ENCODE measurements around the gene COBLL1. TPM values are rescaled to one million over a fixed set of nuclear protein-coding genes. Genes with fewer than 3 reads are reported as not detected.
"Not testable (repeated sequence)": the region's sequence is repeated elsewhere in the genome, so short reads cannot be mapped to it uniquely, and the experiment has no call there.

Gene COBLL1
- polyA plus RNA-seq, 1 donor: 7.3 TPM

GRCh38 chr2:164752956-164753355 is 88.7 kb downstream of the COBLL1 start:
- DNase-seq: peak; percentile 45

GRCh38 chr2:164747783-164748433 is 93.7 kb downstream of the COBLL1 start:
- DNase-seq: no peak

- no peak for DNase-seq
Observed at GRCh38 chr2:164747140-164747539, 94.5 kb downstream of the COBLL1 start.

DNA sequence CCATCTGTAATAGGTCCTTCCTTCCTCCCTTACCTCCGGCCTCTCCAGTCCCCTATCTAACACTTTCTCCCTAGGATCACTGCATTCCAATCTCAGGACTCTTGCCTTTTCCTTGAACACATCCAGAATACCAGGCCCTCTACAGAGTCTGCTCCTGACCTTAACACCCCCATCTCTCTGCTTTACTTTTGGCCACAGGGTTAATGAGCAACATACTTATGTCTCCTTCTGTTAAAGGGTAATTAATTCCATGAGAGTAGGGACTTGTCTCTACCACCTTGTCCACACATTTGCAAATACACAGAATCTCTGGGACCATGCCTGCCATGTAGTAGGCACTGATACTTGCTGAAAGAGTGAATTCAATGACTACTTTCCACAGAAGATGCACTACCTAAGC is 94.9 kb downstream of the COBLL1 start:
- DNase-seq: no peak

GRCh38 chr2:164745012-164745797 is 96.4 kb downstream of the COBLL1 start:
- no peak for DNase-seq

GRCh38 chr2:164742738-164743317 is 98.8 kb downstream of the COBLL1 start:
- no peak for DNase-seq

DNA sequence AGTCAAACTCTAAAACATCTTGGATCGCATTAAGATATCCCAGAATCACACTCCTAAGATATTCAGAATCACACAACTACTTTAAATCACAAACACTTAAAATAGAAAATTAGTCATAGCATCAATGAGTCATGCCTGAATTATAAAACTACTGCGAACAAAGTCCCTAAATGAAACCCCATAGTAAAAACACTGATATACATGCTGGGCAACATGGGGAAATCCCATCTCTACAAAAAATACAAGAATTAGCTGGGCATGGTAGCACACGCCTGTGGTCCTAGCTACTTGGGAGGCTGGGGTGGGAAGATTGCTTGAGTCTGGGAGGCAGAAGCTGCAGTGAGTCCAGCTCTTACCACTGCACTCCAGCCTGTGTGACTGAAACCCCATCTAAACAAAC is 101.7 kb downstream of the COBLL1 start:
- DNase-seq: no peak

DNA sequence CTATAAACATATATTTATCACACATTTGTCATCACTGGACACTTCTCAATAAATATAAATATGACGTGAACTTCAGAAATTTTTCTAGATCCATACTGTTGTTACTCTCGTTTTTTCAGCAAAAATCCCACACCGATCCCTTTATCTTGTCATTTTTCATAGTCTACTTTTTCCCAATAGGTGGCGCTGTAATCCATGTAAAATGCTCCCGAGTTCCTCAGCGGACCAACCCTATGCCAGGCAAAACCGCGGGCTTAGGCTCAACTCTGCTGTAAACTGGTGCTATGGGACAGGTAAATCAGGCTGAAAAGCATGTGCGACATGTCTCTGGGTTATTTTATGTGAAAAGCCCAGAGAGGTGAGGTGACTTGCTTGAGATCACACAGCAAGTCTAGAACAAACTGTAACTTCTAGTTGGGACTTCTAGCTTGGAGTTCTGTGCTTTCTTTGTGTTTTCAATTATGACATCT is 104.0 kb downstream of the COBLL1 start:
- peak; percentile 57 for DNase-seq

GRCh38 chr2:164735309-164735919 is 106.2 kb downstream of the COBLL1 start:
- DNase-seq: no peak

DNA sequence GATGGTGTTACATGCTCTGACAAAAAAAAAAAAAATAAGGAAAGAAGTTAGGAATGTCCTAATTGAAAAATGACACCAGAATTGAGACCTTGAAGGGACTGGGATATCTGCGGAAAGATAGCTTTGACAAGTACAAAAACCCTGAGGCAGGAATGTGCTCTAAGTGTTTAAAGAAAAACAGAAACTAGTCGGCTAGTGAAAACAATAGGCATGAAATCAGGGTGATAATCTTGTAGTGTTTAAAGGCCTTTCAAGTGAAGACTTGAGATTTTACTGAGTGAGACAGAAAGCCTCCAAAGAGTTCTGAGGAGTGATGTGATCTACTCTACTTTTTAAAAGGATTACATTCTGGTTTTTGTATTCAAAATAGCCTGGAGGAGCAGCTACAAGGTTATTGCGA is 107.4 kb downstream of the COBLL1 start:
- no peak for DNase-seq

GRCh38 chr2:164725542-164725941 is 116.1 kb downstream of the COBLL1 start:
- DNase-seq: no peak

GRCh38 chr2:164722616-164723338 is 118.8 kb downstream of the COBLL1 start:
- DNase-seq: no peak

DNA sequence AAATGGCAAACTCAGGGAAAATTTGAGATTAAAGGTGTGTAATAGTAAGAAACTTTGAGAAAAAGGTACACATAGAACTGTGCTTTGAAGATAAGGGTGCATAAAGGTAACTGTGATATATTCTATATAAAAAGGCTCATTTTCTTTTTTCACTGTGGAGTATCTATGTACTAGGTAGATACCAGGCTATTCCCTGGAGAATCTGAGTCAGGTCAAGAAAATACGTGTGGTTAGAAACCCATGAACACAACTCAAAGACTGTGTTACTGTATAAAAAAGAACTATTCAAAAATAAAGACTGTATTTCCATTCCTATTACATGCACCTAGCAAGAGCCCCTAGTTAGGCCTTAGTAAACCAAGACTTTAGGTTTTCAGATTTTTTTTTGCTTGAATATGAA is 120.2 kb downstream of the COBLL1 start:
- no peak for DNase-seq

DNA sequence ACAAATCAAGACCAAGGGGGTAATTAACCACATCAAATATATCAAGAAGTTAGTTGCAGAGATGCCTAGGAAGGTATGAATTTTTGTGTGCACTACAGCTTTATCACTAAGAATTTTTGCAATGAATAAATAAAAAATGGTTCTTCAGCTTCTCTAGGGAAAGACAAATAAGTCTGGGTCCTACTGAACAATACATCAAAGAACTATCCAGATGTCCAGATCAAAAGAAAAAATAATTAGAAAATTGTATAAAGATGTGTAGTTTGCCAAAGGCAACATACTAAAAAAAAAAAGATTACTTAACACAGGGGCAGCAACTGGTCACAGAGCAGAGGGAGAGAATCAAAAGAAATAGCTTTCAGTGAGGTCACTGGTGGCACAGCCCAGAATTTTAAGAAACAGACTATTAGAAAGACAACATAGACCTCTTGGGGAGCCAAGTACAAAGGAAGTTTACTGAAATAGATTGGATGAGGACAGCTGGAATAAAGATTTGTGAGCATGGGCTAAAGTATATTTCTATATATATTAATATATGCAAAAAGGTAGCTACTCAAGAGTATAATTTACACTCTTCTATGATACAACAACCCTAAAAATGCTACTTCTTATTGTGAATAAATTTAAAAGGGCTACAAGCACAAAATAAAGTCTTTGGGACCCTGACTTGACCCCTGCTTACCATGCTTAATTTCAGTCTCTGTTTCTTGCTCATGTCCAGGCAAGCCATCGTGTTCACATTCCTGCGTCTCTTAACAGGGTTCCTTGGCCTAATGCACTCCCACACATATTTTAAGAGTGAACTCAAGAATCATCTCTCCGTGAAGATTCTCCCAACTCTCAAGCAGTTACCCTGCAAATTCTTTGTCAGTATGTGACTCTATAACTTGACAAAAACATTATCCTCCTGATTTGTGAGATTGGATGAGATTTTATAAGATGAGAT is 121.4 kb downstream of the COBLL1 start:
- DNase-seq: no peak

DNA sequence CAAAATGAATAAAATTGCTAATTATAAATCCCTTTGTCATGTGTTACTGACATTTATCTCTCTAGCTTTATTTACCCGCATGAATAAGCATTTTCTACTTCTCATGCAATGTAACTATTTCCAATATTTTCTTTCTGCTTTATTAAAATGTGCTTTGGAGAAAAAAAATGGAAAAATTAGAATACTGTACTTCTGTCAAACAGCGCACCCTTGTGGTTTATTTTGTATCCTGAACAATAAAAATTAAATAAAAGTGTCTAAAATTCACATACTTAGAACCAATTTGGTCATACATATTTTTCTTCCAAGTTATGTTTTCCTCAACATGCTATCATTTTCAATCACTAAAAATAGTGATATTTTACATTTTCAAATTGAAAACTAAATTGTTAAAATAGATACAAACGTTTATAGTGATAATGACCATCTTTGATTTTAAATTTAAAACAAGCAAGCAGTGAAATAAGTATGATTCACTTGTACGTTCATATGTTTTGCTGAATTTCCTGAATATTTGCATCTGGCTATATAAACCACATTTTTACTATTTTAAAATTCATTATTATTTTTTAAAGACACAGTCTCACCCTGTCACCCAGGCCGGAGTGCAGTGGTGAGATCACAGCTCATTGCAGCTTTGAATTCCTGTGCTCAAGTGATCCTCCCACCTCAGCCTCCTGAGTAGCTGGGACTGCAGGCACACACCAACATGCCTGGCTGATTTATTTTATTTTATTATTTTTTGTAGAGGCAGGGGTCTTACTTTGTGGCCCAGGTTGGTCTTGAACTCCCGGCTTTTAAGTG is 124.4 kb downstream of the COBLL1 start:
- peak; percentile 32 for DNase-seq

DNA sequence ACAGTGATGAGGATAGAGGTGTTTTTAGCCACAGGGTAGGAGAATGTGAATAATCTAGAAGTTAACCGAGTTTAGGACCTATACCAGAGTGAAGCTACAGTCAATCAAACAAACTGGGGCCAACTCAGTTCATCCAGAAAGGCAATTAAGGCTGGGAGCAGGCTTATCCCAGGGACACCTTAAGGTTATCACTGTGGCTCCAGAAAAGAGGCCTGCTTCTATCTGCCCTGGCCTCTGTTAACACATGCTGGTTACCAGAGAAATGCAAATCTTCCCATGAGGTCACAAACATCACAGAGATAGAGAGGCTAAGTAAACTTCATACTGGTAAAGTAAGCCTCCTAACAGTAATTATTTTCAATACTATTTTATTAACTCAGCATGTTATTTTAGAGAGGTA is 127.2 kb downstream of the COBLL1 start:
- no peak for DNase-seq

GRCh38 chr2:164711766-164712138 is 129.9 kb downstream of the COBLL1 start:
- DNase-seq: no peak

GRCh38 chr2:164710837-164711765 is 130.5 kb downstream of the COBLL1 start:
- DNase-seq: no peak

DNA sequence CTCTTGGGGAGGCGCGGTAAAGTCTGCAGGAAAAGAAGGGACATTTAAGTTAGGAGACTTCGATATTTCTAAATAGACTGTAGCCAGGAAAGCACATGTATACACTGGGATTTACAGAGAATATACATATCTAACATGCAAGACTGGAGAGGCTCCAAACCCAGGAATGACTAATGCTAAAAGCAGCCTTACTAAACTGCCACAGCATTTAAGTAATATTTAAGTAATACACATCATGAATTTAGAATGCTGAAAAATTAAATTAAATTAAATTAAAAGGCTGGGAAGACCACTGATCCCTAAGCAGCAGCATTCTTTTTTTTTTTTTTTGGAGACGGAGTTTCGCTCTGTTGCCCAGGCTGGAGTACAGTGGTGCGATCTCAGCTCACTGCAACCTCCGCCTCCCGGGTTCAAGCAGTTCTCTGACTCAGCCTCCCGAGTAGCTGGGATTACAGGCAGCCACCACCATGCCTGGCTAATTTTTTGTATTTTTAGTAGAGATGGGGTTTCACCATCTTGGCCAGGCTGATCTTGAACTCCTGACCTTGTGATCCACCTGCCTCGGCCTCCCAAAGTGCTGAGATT is 131.3 kb downstream of the COBLL1 start:
- not testable (repeated sequence) for DNase-seq
